ENCODE data around the gene CCR8. TPM values are rescaled to one million over a fixed set of nuclear protein-coding genes. Genes with fewer than 3 reads are reported as not detected.

The CCR8 gene
- total and polyA plus RNA-seq, 12 donors = not detected

- H3K27ac ChIP-seq = no peak overlapping the region
- H3K4me3 ChIP-seq = no peak overlapping the region
- no peaks in the 10 kb centered on the region for H3K4me1 ChIP-seq (replicated peaks in 1 of 2)
- no peak for TF ChIP-seq POLR2A (IDR thresholded peaks at IDR 0.05)
- TF ChIP-seq, protein P1, sequence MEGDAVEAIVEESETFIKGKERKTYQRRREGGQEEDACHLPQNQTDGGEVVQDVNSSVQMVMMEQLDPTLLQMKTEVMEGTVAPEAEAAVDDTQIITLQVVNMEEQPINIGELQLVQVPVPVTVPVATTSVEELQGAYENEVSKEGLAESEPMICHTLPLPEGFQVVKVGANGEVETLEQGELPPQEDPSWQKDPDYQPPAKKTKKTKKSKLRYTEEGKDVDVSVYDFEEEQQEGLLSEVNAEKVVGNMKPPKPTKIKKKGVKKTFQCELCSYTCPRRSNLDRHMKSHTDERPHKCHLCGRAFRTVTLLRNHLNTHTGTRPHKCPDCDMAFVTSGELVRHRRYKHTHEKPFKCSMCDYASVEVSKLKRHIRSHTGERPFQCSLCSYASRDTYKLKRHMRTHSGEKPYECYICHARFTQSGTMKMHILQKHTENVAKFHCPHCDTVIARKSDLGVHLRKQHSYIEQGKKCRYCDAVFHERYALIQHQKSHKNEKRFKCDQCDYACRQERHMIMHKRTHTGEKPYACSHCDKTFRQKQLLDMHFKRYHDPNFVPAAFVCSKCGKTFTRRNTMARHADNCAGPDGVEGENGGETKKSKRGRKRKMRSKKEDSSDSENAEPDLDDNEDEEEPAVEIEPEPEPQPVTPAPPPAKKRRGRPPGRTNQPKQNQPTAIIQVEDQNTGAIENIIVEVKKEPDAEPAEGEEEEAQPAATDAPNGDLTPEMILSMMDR (IDR thresholded peaks at IDR 0.05) = no peak
- intact Hi-C loops (cut with DNase I) = no loop called here
- no peaks in the 10 kb centered on the region for H3K9me3 ChIP-seq (replicated peaks in 1 of 3)
- H3K36me3 ChIP-seq (replicated peaks in 1 of 2) = no peaks in the 10 kb centered on the region
- H3K27me3 ChIP-seq = no peaks in the 10 kb centered on the region
- DNase-seq = no peak
- 68 to 75% (median 70%) methylated on average over 4 of the region's 4 CpGs for WGBS, 4 donors
Measured at GRCh38 chr3:39334205-39334604, 4.7 kb downstream of the CCR8 start.

DNA sequence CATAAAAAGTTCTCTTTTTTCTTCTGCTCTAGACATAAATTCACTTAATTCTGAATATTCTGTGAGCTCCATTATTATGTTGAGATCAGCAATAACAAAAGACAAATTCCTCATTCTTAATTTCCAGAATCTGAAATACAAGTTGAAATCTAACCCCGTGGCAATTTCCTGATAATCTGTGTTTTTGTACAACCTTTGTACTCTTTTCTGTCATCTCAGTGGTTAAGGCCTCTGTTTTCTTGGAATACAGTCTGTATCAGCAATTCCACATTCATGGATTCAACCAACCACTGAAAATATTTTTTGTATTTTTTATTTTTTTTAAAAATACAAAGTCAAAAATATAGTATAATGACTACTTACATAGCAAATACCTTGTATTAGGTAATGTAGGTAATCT is 8.7 kb downstream of the CCR8 start:
- DNase-seq = no peak
- no peak for TF ChIP-seq POLR2A (IDR thresholded peaks at IDR 0.05)
- TF ChIP-seq, protein P1 (IDR thresholded peaks at IDR 0.05) = no peak
- Histone ChIP-seq H3K36me3 (replicated peaks in 1 of 2) (no peaks in the 10 kb centered on the region), H3K27me3 (no peaks in the 10 kb centered on the region), H3K27ac (no peak overlapping the region), H3K4me3 (no peak overlapping the region), H3K9me3 (replicated peaks in 1 of 3) (no peaks in the 10 kb centered on the region), H3K4me1 (replicated peaks in 1 of 2) (no peaks in the 10 kb centered on the region)
- intact Hi-C loops (cut with DNase I) = no loop called here
- WGBS, 4 donors = 59 to 73% (median 70%) methylated on average over 1 of the region's 1 CpG

DNA sequence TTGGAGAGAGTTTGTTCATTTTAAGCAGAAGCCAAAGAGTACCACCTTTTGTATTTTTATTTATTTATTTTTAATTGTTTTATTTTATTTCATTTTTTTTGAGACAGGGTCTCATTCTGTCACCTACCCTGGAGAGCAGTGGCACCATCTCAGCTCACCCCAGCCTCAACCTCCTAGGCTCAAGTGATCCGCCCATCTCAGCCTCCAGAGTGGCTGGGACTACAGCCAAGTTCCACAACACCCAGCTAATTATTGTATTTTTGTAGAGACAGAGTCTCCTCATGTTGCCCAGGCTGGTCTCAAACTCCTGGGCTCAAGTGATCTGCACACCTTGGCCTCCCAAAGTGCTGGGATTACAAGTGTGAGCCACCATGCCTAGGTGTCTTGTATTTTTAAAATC is 9.6 kb downstream of the CCR8 start:
- Histone ChIP-seq H3K4me1 (replicated peaks in 1 of 2) (no peaks in the 10 kb centered on the region), H3K9me3 (replicated peaks in 1 of 3) (no peaks in the 10 kb centered on the region), H3K27ac (no peak overlapping the region), H3K36me3 (replicated peaks in 1 of 2) (no peaks in the 10 kb centered on the region), H3K4me3 (no peak overlapping the region), H3K27me3 (no peaks in the 10 kb centered on the region)
- TF ChIP-seq, protein P1 (IDR thresholded peaks at IDR 0.05) = no peak
- no peak for TF ChIP-seq POLR2A (IDR thresholded peaks at IDR 0.05)
- intact Hi-C loops (cut with DNase I) = no loop called here
- no peak for DNase-seq
- 47 to 100% (median 93%) methylated on average over 1 of the region's 1 CpG for WGBS, 4 donors

DNA sequence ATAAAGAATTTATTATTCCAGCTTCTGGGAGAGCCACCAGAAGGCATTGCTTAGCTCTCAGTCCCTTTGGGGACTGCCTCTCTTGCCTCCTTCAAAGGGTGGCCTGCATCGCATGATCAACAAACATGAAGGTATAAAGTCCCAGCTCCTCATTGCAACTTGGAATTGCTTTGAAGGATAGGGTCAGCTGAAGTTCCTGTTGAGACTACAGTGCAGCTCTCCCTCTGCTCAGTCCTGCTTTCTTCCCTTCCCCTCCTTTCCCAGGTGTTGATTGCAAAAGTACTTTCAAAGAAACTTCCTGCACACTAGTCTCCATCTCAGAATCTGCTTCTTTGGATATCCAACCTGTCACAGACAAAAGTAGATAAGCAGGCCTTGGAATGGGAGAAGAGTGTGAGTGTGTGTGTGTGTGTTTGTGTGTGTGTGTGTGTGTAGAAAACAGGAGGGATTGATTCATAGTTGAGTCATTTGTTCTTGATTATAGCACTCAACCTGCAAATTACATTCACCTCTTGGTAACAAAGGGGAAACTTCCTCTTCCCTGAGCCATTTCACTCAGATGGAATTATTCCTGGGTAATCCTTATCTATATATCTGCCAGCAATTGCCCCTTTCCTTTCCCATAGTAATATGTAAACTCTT is 13.7 kb downstream of the CCR8 start:
- TF ChIP-seq, protein P1 (IDR thresholded peaks at IDR 0.05) = no peak
- no peak for TF ChIP-seq POLR2A (IDR thresholded peaks at IDR 0.05)
- H3K27ac ChIP-seq = no peak overlapping the region
- H3K4me1 ChIP-seq (replicated peaks in 1 of 2) = peaks cover 0 to 2% of the 10 kb centered on the region in 2 donors
- intact Hi-C loops (cut with DNase I) = no loop called here
- 75 to 93% (median 91%) methylated on average over 1 of the region's 1 CpG for WGBS, 4 donors
- H3K27me3 ChIP-seq = no peaks in the 10 kb centered on the region
- H3K9me3 ChIP-seq (replicated peaks in 1 of 3) = no peaks in the 10 kb centered on the region
- H3K36me3 ChIP-seq (replicated peaks in 1 of 2) = no peaks in the 10 kb centered on the region
- DNase-seq = peak in 4 of 7 donors; percentile 17 to 35 (median 32)
- no peak overlapping the region for H3K4me3 ChIP-seq

Measured in adrenal gland (tissue), 12 donors.